AG09319 (cell line): ENCODE results near the gene ZNG1E.
"Not testable (repeated sequence)": the region's sequence is repeated elsewhere in the genome, so short reads cannot be mapped to it uniquely, and the experiment has no call there.

Source experiments
- DNase-seq: peaks from one replicate; pipeline ENCODE4 v3.0.0-alpha.2; 2010; ENCODE audit warnings: low read depth; ENCODE audit errors: extremely low read depth

ZNG1E gene

GRCh38 chr9:65675589-65676021 is at the start of gene ZNG1E:
TSS of gene ZNG1E (plus strand) at chr9:65675928. CDS start at chr9:65675977, 49 bp downstream.
- DNase-seq = not testable (repeated sequence)

- DNase-seq = not testable (repeated sequence)
Measured at GRCh38 chr9:65673579-65673978, 2.1 kb upstream of the ZNG1E start.

GRCh38 chr9:65675018-65675417 is 710 bp upstream of the ZNG1E start:
- not testable (repeated sequence) for DNase-seq

- DNase-seq = not testable (repeated sequence)
Measured at GRCh38 chr9:65676389-65676788, 661 bp downstream of the ZNG1E start.

GRCh38 chr9:65678533-65678932 is 2.8 kb downstream of the ZNG1E start:
- DNase-seq = not testable (repeated sequence)

- not testable (repeated sequence) for DNase-seq
Measured at GRCh38 chr9:65703550-65703949, 27.8 kb downstream of the ZNG1E start.

GRCh38 chr9:65714445-65714844 is 38.7 kb downstream of the ZNG1E start:
- not testable (repeated sequence) for DNase-seq

GRCh38 chr9:65737096-65737564 is 61.4 kb downstream of the ZNG1E start, which contains the start of gene FOXD4L4:
TSS of gene FOXD4L4 (plus strand) at chr9:65737146. CDS start at chr9:65737146, 0 bp downstream.
- DNase-seq = not testable (repeated sequence)

GRCh38 chr9:65738133-65738532 is 62.4 kb downstream of the ZNG1E start:
- DNase-seq = not testable (repeated sequence)
